Stimulated activated CD4-positive, alpha-beta T cell treated with anti-CD3 and anti-CD28 coated beads, Interleukin-2, amount 100 ng/mL, for 24 hours (primary cell): ENCODE results near the gene NAV2.
"Not testable (repeated sequence)": the region's sequence is repeated elsewhere in the genome, so short reads cannot be mapped to it uniquely, and the experiment has no call there.

Experiments used
- DNase-seq, 2 donors: peaks; one replicate each; pipeline ENCODE4 v3.0.0-alpha.2; 2020

NAV2 gene

DNA sequence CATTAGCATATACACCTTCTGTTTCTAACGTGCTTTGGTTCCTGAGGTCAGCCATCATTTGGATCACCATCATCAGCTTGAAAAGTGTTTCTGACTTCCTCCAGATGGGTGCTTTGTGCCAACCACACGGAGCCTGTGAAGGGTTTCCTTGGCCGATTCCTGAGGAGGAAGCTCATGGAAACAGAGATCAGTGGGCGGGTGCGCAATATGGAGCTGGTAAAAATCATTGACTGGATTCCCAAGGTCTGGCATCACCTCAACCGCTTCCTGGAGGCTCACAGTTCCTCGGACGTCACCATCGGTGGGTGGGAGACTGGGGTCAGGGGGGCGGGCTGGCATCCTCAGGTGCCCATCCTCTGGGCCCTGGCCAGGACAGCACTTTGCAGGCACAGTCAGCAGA lies 392.8 kb downstream of the NAV2 start:
- no peak for DNase-seq

DNA sequence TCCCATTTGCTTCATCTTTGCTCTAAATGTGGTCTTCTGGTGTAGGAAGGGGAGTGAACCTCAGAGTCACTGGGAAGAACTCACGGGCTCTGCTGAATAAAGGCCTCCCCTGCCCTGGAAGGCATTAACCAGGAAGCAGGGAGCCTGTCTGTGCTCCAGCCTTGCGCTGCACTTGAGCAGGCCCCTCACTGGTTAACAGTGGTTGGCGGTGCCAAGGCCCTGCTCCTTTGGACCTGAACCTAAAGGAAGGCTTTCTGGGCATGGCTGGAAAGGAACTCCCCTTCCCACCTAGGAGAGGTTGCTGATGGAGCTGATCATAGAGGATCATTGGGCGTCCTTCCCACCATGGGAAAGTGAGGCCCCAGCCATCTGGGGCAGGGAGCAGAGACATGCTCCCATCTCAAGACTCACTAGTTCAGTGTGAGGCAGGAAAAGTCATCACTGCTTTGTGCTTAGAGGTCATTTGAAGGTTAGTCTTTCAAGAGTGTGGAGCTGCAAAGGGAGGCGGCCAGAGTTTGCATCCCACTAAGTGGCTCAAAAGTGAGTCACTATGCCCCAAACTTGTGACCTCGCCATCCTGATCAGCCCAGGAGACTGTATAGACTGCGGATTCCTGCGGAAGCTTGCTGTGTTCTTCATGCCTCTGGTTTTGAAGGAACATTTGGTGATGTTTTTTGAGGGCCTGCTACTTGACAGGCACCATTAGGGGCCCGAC lies 397.3 kb downstream of the NAV2 start:
- no peak for DNase-seq

DNA sequence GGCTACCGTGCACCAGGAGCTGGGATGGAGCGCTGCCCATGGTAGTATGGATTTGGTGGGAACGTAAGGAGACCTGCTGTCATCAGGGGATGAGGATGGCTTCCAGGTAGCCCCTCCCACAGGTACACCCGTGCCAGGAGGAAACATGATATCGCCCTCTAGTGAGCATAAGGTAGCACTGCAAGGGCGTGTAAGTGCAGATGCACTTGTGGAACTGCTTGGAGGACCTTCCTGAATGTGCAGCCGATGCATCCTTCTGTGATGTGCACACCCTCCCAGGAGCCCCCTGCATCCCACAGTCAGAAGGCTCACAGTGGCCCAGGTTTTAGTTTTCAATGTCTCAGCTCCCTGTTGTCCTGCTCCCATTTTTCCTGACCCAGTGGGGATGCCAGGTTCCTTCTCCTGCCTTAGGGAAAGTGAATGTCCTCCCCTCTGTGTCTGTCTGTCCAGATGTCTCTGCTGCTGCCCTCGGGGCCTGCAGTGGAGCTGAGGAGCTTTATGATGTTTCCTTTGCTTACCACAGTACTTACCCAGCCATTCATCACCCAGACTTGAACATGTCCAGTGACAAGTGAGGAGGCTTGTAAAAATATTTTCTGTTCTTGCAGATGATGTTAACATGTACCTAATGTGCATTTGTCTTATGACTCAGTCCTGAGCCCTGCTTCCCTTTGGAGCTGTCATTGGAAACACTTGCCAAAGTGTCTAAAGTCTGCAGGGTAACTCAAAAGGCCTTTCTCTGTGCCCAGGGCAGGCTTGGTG lies 398.5 kb downstream of the NAV2 start:
- peak; percentile 36 to 42 for DNase-seq

DNA sequence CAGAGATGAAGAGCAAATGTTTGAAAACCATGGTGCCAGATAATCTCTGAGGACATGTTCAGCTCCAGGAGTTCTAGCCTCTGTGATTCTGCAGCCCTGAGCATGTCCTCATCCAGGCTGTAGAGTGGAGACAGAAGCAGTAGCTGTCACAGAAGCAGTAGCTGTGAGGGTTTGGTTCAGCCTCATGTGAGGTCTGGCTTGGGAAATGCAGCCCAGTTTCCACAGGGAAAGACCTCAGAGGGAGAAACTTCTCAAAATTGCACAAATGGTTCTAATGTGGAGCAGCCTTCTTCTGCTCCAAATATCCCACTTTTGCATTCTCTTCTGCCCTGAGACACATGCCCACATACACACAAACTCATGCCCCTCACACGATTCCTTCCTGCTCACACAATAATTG lies 399.2 kb downstream of the NAV2 start:
- DNase-seq: no peak

DNA sequence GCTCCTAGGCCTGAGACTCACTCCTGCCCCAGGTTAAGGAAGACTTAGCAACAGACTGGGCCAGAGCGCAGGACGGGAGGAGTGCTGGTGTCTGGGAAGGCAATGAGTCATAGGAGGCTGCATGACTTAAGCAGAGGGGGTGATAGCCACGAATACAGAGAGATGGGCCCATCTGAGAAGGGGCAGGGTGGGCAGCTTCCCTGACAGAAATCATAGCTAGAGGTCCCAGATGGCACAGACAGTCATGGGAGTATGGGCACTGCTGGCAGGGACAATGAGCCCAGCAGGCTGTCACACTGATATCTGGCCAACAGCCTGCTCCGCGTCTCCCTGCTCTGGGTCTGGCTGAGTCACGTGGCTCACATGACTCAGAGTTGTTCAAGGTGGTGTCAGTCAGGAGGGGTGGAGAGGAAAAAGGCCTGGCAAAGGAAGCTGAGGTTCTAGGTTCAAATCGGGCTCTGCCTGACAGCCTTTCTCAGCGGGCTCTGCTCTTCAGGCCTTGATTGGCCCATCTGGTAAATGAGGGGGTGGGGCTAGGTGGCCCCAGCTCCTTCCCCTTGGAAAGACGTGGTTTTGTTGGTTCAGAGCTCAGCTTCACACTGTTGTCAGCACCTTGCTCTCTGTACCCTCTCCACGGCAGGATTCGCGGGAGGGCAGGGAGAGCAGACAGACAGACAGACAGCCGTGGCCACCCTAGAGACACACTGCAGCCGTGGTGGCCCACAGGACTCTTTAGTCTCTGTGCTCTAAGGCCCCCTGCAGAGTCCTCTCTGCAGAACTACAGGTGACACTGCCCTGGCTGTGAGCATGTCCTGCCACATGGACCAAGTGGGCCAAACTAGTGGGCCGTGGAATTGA lies 399.9 kb downstream of the NAV2 start:
- DNase-seq: peak in 1 of 2 donors; percentile 9

DNA sequence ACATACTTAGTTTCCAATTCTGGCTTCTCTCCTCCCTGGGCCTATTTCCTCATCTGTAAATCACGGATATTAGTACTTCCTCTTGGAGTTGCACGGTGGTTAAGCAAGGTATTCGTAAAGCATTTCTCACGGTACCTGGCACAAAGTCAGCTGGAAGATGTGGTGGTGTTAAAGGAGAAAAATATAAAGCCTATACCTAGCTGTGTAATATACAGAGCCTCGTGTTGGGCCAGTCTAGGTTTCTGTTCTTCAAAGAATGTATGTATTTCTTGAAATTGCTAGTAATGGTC lies 400.5 kb downstream of the NAV2 start:
- no peak for DNase-seq

DNA sequence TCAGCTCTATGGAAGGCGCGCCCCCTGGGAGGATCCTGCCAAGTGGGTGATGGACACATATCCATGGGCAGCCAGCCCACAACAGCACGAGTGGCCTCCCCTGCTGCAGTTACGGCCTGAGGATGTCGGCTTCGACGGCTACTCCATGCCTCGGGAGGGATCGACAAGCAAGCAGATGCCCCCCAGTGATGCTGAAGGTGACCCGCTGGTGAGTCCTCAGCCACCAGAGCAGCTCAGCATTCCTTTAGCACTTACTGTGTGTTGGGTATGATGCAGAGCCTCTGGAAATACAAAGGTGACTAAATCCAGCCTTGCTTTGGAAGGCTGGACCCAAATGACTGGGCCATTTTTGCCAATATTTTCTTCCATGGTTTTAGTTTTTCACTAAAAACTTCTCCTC lies 402.0 kb downstream of the NAV2 start:
- DNase-seq: no peak

DNA sequence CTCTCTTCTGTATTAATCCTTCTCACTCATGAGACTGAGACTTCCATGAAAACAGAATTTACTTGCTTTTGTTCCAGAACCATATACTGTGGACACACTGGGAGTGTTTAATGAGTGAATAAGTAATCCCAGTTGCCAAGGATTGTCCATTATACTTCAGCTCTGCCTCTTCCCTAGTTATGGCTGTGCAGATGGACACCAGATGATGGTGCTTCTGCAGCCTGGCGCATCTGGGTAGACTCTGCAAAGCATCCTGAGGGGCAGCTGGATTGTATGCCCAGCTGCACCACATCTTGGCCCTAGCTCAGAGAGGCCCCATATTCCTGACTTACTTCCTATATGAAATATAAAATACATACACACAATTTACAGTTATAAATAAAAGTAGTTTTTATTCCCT lies 404.2 kb downstream of the NAV2 start:
- DNase-seq: no peak

DNA sequence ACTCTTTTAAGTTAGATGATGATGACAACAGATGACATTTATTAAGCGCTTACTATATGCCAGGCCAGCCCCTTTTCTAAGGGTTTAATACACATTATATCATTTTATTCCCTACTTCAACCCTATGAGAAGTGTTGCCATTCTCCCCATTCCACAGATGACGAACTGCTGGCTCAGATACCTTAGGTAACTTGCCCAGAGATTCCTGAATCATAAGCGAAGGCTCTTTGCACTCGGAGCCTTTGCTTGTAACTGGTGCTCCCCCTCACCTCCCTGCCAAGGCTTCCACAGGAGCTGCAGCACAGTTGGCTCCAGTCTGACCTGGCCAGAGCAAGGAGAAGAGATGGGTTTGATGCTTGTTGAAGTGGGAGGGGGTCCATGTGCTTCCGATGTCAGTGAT lies 404.7 kb downstream of the NAV2 start:
- DNase-seq: no peak

DNA sequence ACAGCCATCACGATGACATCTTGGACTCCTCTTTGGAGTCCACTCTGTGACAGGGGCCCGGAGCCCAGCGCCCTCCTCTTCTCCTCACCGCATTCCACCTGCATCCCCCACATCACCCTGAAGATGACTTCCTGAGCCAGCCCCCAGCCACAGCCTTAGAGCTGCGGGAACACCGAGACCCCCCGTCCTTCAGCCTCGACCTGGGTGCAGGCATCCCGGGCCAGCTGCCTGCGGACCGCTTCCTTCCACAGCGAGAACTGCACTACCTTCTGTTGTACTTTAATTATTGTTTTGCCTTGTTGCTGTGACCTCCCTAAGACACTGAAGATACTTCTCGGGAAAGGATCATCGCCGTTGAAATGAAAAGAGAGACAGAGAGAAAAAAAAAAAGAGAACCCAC lies 405.6 kb downstream of the NAV2 start:
- no peak for DNase-seq

DNA sequence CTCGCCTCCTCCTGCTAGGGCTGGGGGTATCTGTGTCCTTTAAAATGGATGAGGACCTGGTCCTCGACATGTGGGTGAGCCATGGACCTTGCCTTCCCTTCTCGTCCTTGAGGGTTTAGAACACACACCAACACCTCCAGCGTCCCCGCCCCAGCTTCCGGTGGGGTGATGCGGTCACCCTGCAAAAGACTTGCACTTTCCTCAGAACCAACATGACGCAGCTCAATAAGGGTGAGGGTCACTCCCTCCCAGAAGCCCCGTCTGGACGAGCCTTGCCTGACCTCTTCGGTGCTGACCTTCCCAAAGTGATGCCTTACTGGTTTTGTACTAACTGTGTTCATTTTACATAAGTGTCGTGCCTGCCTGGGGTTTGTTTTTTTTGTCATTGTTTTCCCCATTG lies 406.7 kb downstream of the NAV2 start:
- DNase-seq: no peak

DNA sequence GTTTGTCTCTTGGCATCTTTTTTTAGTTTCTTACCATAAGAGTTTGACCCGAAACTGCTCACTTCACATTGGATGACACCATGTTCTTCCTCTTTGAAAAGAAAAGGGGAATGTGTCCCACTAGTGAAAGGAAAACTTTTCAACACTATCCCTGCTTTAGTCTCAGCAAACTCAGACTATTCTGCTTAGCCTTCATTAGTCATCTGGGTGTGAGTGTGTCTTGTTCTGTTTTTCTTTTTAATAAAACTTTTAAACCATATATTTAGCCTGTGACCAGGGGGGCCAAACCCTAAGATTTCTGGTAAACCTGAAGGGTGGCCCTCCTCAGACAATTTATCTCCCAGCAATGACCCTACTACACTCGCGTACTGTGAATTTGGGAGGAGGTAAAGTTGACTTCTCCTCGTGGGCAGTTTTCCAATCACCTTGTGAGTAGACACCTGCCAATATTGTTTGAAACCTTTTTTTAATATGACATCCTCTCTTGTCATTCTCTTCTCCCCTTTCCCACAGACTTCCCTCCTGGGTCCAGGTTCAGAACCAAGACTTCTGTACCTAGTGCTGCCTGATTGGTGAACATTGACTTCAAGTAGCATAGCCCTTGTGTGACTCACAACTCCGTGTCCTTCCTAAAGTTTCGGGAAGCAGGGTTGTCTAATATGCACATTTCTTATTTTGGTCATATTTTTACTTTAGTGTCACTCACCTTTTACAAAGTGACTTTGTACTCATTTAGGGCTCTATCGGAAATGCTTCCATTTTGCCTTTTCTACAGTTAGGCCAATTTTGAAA lies 407.7 kb downstream of the NAV2 start:
- no peak for DNase-seq

DNA sequence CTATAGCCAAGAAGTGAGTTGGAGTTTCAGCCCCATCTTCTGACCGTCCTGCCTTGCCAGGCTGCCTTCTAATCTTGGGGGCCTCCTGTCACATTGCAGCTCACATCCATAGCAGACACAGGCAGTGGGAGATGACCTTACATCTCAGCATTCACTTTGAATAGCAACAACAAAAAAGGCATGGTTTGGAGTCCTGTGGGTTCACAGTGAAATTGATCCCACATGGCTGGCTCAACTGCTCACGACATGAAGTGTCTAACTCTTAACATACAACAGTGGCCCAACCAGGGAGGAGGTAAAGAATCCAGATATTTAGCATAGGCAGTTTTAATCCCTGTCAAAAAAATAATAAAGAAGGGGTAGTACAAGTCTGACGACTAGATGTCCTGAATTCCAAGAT lies 409.5 kb downstream of the NAV2 start:
- DNase-seq: no peak

DNA sequence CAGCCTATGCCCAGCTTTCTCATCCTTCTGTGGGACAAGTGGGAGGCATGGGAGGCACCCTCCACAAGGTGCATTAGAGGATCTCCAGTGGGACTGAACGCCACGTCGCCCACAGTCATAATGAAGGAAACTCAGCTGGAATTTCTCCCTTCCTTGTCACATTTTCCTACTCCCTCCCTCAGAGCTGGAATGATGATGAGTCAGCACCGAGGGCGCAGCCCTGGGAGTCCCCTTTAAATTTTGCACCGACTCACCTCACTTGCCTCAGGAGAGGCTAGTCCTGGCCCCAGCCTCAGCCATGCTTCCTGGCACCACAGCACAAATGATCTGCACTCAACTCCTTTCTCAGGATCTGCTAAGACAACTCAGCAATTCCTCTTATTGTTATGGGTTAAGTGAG lies 413.3 kb downstream of the NAV2 start:
- DNase-seq: no peak

DNA sequence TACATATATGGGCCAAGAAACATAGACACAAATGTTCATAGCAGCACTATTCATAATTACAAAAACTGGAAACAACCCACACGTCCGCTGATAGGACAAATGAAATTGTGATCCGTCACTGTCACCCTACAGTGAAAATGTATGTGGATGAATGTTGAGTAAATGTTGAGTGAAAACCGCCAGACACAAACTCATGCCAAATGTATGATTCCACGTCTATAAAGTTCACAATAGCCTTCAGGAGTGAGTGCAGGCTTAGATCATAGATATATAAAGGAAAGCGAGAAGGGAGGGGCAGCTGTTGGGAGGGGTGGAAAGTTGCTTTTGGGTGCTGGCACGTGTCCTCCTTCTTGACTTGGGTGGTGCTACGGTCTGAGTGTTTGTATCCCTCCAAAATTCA lies 414.1 kb downstream of the NAV2 start:
- DNase-seq: no peak

DNA sequence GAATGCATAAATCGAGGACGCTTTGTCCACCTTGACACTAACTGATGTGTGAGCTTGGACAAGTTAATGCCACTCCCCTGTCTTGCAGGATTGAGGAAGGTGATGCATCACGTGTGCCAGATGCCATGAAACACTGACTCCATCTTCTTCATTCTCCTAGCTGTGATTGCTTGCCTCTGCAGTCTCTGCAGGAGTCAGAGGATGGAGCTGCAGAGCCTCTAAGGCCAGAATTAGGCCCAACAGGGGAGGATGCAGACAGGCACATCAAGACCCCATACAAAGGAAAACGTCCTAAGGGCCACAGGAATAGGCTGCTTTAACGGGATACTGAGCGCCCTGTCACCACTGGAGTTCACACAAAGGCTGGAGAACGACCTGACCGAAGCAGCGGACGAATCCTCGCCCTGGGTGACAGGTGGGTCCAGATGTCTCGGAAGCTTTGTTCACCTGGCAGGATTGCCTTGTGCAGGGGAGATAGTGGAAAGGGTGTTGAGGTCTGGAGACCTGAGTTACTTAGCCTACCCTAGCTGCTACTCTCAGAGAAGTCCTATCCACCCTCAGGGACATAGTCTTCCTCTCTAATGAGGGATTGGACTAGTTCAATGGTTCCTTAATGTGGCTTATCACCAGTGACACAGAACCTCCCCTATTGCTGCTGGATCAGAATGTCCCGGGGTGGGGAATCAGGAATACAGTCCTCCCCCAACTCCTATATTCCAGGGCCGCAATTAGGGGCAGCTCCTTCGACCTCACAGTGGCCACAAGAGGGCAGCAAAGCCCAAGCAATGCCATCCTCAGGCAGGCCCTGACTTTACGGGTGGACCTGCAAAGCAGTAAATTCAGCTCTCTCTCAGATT lies 415.3 kb downstream of the NAV2 start:
- DNase-seq: peak; percentile 83 to 84

DNA sequence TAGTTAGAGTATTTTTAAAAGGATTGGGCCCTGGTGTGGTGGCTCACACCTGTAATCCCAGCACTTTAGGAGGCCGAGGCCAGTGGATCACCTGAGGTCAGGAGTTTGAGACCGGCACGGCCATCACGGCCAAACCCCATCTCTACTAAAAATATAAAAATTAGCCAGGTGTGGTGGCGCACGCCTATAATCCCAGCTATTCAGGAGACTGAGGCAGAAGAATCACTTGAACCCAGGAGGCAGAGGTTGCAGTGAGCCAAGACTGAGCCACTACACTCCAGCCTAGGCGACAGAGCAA lies 415.8 kb downstream of the NAV2 start:
- DNase-seq: not testable (repeated sequence)

DNA sequence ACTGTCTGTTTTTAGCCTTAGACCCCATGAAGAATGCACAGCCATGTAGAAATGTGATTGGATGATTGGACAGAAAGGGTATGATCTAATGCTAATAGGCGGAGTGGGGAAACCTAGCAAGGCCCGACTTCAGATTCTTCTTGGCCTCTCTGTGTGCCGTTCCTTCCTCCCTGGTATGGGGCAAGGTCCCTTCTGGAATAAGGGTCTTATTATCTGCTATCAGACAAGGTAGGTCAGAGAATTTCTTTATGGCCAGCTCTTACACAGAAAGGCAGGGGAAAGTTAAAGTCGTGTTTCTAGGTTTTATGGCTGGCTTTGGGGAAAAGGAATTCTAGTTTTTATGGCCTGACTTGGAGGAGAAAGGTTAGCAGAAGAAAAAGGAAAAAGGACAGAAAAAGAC lies 417.0 kb downstream of the NAV2 start:
- DNase-seq: no peak

DNA sequence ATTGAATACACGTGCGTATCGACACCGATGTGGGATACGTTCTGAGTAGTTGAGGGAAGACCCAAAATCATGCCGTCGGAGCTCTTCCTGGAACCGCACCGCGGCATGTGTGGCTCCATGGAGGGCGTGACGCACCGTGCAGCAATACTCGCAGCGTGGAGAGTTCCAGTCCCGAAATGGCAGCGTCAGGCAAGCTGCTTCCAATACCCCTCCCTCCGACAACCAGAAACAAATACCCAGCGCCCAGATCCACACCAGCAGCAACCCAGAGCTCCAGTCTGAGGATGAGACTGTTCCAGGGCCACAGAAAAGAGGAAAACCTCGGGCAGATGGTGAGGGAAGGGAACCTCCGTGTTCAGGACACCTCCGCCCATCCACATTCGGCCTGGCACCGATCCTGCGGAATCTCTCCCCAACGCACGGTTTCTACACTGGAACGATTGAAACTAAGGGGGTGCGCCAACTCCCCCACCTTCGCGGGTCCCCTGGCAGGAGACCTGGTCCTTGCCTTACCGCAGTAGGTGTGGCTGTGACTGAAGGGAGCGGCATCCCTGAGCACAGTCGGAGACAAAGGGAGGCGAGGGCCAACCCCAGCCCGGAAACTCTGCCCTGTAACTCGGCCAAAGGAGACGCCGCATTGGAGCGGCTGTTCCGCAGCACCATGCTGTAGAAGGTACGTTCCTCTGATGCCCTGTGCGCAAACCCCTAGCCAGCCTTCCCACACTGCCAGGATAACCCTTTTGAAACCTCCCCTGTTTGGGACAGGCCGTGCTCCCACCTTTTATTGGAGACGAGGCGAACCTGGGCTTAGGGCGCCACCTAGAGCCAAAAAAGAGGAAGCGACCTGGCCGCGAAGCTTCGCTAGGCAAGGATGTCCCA lies 419.4 kb downstream of the NAV2 start:
- DNase-seq: peak; percentile 54 to 61

DNA sequence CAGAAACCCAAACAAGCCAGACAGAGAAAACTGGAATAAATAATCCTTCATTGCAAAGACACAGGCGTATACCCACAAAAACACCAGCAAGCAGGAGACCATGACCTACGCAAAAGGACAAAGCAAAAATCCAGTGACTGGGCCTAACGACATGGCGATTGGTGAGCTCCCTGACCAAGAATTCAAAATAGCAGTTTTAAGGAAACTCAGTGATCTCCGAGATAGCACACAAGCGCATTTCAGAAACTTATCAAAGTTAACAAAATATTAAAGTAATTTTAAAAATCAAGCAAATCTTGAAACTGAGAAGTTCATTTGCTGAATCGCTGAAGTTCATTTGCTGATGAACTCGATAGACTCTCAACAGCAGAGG lies 420.0 kb downstream of the NAV2 start:
- DNase-seq: no peak

DNA sequence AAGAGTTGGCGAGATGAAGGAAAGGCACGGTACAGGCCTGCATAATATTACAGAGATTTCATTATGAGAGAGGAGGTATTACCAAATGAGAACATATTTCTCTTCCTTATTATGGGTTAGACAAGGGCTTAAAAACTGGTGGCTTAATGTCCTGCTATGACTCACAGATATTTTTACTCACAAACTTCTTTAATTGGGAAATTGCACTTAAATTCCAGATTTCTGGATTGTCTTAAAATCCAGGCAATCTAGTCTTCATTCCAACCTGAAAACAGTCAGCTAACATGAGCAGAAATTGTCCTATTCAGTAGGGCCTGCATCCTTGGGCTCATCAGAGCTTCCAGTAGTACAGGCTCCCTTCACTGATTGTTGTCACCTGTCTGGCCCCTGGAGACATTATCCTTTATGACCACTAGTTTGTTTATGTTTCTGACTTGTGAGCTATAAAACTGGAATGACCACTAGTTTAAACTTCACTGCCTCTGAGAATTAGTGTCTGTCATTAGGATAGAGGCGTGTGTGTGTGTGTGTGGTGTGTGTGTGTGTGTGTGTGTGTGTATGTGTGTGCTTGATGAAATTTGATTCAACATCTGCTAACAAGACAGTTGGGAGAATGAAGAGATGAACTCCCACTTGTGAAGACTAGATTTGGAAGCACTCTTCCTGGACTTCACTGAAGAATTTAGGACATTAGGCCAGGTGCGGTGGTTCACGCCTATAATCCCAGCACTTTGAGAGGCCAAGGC lies 422.5 kb downstream of the NAV2 start:
- no peak for DNase-seq
